ENCODE results near the gene HINT3.
A peak's percentile ranks its signal among the peaks of the same experiment; 100 is the strongest.

HINT3 gene

GRCh38 chr6:125918681-125919566 is 37.6 kb upstream of the HINT3 start:
- in situ Hi-C loops (cut with HindIII; ENCODE audit: low sequenced_read_pairs): no loop called here
- peak; percentile 82 for DNase-seq (ENCODE audit: low read depth, low spot score)
- no peak for TF ChIP-seq CTCF (IDR thresholded peaks at IDR 0.05; ENCODE audit: low read depth, low read length)
- H3K4me3 ChIP-seq (ENCODE audit: low read depth, low read length): peak overlapping the region; percentile 6

- TF ChIP-seq CTCF (IDR thresholded peaks at IDR 0.05; ENCODE audit: low read depth, low read length): no peak
- no peak for DNase-seq (ENCODE audit: low read depth, low spot score)
- in situ Hi-C loops (cut with HindIII; ENCODE audit: low sequenced_read_pairs): no loop called here
- H3K4me3 ChIP-seq (ENCODE audit: low read depth, low read length): no peak overlapping the region
These were observed 37.0 kb upstream of the HINT3 start for GRCh38 chr6:125919618-125920017.

GRCh38 chr6:125922322-125922860 is 34.2 kb upstream of the HINT3 start:
- TF ChIP-seq CTCF (IDR thresholded peaks at IDR 0.05; ENCODE audit: low read depth, low read length): no peak
- no peak overlapping the region for H3K4me3 ChIP-seq (ENCODE audit: low read depth, low read length)
- in situ Hi-C loops (cut with HindIII; ENCODE audit: low sequenced_read_pairs): no loop called here

GRCh38 chr6:125923366-125923877 is 33.1 kb upstream of the HINT3 start:
- DNase-seq (ENCODE audit: low read depth, low spot score): no peak
- TF ChIP-seq CTCF (IDR thresholded peaks at IDR 0.05; ENCODE audit: low read depth, low read length): no peak
- in situ Hi-C loops (cut with HindIII; ENCODE audit: low sequenced_read_pairs): no loop called here
- no peak overlapping the region for H3K4me3 ChIP-seq (ENCODE audit: low read depth, low read length)

More at GRCh38 chr6:125922322-125922860, 34.2 kb upstream of the HINT3 start:
- DNase-seq (ENCODE audit: low read depth, low spot score): no peak

- in situ Hi-C loops (cut with HindIII; ENCODE audit: low sequenced_read_pairs): no loop called here
- no peak overlapping the region for H3K4me3 ChIP-seq (ENCODE audit: low read depth, low read length)
- TF ChIP-seq CTCF (IDR thresholded peaks at IDR 0.05; ENCODE audit: low read depth, low read length): no peak
- no peak for DNase-seq (ENCODE audit: low read depth, low spot score)
These were observed 32.4 kb upstream of the HINT3 start for GRCh38 chr6:125924169-125924568.

- in situ Hi-C loops (cut with HindIII; ENCODE audit: low sequenced_read_pairs): no loop called here
- H3K4me3 ChIP-seq (ENCODE audit: low read depth, low read length): no peak overlapping the region
- DNase-seq (ENCODE audit: low read depth, low spot score): no peak
- TF ChIP-seq CTCF (IDR thresholded peaks at IDR 0.05; ENCODE audit: low read depth, low read length): no peak
These were observed 31.7 kb upstream of the HINT3 start for GRCh38 chr6:125924697-125925358.
